HEK293 (cell line): ENCODE data around the gene ZNF485.
"Not testable (repeated sequence)": the region's sequence is repeated elsewhere in the genome, so short reads cannot be mapped to it uniquely, and the experiment has no call there.

ENCODE experiments used
- CTCF ChIA-PET: fragments of 350-600 bp; formaldehyde crosslinking; extraction: SDS; loops from one replicate; lab custom pipeline; 2021; ENCODE audit warnings: antibody characterized with exemption; lab: Yijun Ruan, JAX
- POLR2A ChIA-PET: fragments of 300-600 bp; formaldehyde crosslinking; extraction: SDS; loops from one replicate; lab custom pipeline; 2020; ENCODE audit warnings: antibody characterized with exemption, inconsistent platforms; lab: Yijun Ruan, JAX
- H3K27ac ChIP-seq: fragments of 200-500 bp; sonication (Bioruptor generic); 2 replicates; pipeline ENCODE4 v1.5.1; 2014; ENCODE audit warnings: low read depth, low read length, control low read depth, inconsistent platforms; ENCODE audit errors: extremely low read depth
- H3K36me3 ChIP-seq, 2 experiments: fragments of 200-500 bp in 1 of 2; sonication (Bioruptor generic) in 1 of 2; 1 replicate in 1 of 2; 2 replicates in 1 of 2; pipeline ENCODE4 v1.5.1; 2014 to 2017; ENCODE audit warnings: inconsistent platforms in 2 of 2, low read length in 2 of 2; ENCODE audit not compliant: control insufficient read depth in 2 of 2, insufficient read depth in 1 of 2
- H3K4me1 ChIP-seq: fragments of 200-500 bp; sonication (Bioruptor generic); 2 replicates; pipeline ENCODE4 v1.5.1; 2014; ENCODE audit warnings: mild to moderate bottlenecking, low read length, inconsistent platforms; ENCODE audit not compliant: control insufficient read depth, insufficient read depth
- H3K4me3 ChIP-seq: 2 replicates; pipeline ENCODE4 v1.5.1; 2011; ENCODE audit warnings: low read depth, mild to moderate bottlenecking, control low read depth, low read length, moderate library complexity
- H3K9me3 ChIP-seq: fragments of 200-500 bp; sonication (Bioruptor generic); 2 replicates; pipeline ENCODE4 v1.5.1; 2014; ENCODE audit warnings: low read depth, low read length, inconsistent platforms; ENCODE audit not compliant: control insufficient read depth, insufficient read depth
- GFI1B ChIP-seq: fragments of 450-650 bp; formaldehyde crosslinking; IDR thresholded peaks from 2 replicates; pipeline ENCODE4 v1.5.1; 2016; ENCODE audit warnings: missing biosample characterization, missing genetic modification characterization
- SALL2 ChIP-seq: fragments of 450-650 bp; formaldehyde crosslinking; IDR thresholded peaks from 2 replicates; pipeline ENCODE4 v1.5.0; 2017; ENCODE audit warnings: missing biosample characterization, mild to moderate bottlenecking, missing genetic modification characterization, borderline replicate concordance
- ZNF114 ChIP-seq: fragments of 450-650 bp; formaldehyde crosslinking; IDR thresholded peaks from 2 replicates; pipeline ENCODE4 v1.5.0; 2017; ENCODE audit warnings: missing biosample characterization, missing genetic modification characterization
- ZNF184 ChIP-seq: fragments of 450-650 bp; IDR thresholded peaks from 2 replicates; pipeline ENCODE4 v1.5.1; 2018; ENCODE audit warnings: missing biosample characterization, mild to moderate bottlenecking, missing genetic modification characterization
- ZNF280C ChIP-seq: fragments of 450-650 bp; formaldehyde crosslinking; IDR thresholded peaks from 2 replicates; pipeline ENCODE4 v1.5.1; 2016; ENCODE audit warnings: missing biosample characterization, missing genetic modification characterization
- ZNF292 ChIP-seq: fragments of 450-650 bp; formaldehyde crosslinking; IDR thresholded peaks from 2 replicates; pipeline ENCODE4 v1.5.1; 2016; ENCODE audit warnings: low read depth, missing biosample characterization, missing genetic modification characterization, borderline replicate concordance
- ZNF555 ChIP-seq: fragments of 450-650 bp; formaldehyde crosslinking; conservative IDR thresholded peaks from 2 replicates; pipeline ENCODE4 v1.5.1; 2017; ENCODE audit warnings: missing biosample characterization, mild to moderate bottlenecking, missing genetic modification characterization, inconsistent platforms
- ZNF558 ChIP-seq: fragments of 450-650 bp; formaldehyde crosslinking; IDR thresholded peaks from 2 replicates; pipeline ENCODE4 v1.5.1; 2016; ENCODE audit warnings: missing biosample characterization, missing genetic modification characterization
- ZNF707 ChIP-seq: fragments of 450-650 bp; formaldehyde crosslinking; IDR thresholded peaks from 2 replicates; pipeline ENCODE4 v1.5.1; 2016; ENCODE audit warnings: missing biosample characterization, missing genetic modification characterization
- TF ChIP-seq, protein P1 (sequence below): fragments of 450-650 bp; formaldehyde crosslinking; IDR thresholded peaks from 2 replicates; pipeline ENCODE4 v1.5.1; 2016; ENCODE audit warnings: missing biosample characterization, missing genetic modification characterization
- TF ChIP-seq, protein P2 (sequence below): fragments of 450-650 bp; formaldehyde crosslinking; IDR thresholded peaks from 2 replicates; pipeline ENCODE4 v1.5.1; 2016; ENCODE audit warnings: missing biosample characterization, missing genetic modification characterization
- TF ChIP-seq, protein P3 (sequence below): fragments of 450-650 bp; IDR thresholded peaks from 2 replicates; pipeline ENCODE4 v1.5.1; 2018; ENCODE audit warnings: missing biosample characterization, missing genetic modification characterization

ZNF485 gene

DNA sequence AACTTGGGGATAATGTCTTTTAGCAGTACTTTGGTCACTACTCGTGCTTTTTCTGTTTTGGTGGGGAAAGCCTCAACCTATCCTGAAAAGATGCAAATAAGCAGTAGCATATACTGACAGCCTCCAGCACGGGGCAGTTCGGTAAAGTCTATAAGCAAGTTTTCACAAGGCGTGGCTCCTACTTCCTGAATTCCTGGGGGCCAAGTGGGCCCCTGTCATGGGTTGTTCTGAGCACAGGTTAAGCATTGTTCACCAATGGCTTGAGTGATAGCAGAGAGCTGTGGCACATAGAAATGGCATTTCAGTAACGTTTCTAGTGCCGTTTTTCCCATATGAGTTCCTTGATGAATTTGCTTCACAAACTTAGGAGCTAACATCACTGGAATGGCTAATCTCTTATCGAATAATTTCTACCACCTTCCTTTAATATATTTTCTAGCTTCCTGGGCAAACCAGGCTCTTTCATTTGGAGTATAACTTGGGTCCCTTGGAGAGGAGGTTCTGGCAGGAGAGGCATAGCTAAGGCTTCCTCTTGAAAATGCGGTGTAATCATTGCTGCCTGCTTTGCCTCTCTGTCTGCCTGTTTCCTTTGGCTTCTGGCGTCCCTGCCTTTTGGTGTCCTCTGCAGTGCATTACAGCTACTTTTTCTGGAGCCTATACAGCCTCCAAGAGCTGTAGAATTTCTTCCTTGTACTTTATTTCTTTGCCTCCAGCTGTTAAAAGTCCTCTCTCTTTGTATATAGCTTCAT lies 20.1 kb upstream of the ZNF485 start:
- POLR2A ChIA-PET = no interaction called here
- H3K4me1 ChIP-seq = no peaks in the 10 kb centered on the region
- CTCF ChIA-PET = interaction anchor here (0.7 kb wide), 1 partner anchor 403 kb away, joined by 3 read pairs; no protein-coding TSS in a partner anchor
- H3K9me3 ChIP-seq = no peaks in the 10 kb centered on the region
- H3K4me3 ChIP-seq = no peak overlapping the region
- TF ChIP-seq, protein P1, sequence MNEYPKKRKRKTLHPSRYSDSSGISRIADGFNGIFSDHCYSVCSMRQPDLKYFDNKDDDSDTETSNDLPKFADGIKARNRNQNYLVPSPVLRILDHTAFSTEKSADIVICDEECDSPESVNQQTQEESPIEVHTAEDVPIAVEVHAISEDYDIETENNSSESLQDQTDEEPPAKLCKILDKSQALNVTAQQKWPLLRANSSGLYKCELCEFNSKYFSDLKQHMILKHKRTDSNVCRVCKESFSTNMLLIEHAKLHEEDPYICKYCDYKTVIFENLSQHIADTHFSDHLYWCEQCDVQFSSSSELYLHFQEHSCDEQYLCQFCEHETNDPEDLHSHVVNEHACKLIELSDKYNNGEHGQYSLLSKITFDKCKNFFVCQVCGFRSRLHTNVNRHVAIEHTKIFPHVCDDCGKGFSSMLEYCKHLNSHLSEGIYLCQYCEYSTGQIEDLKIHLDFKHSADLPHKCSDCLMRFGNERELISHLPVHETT (tag by site-specific recombination) = no peak
- no peak for TF ChIP-seq ZNF558 (tag by site-specific recombination)
- no peak for TF ChIP-seq ZNF280C
- no peak for TF ChIP-seq GFI1B (tag by site-specific recombination)
- no peak for TF ChIP-seq ZNF555
- TF ChIP-seq ZNF184 = no peak
- no peak for TF ChIP-seq ZNF114 (tag by site-specific recombination)
- no peak for TF ChIP-seq ZNF292 (tag by site-specific recombination)
- H3K36me3 ChIP-seq = no peaks in the 10 kb centered on the region
- no peak overlapping the region for H3K27ac ChIP-seq

GRCh38 chr10:43586730-43587115 lies 19.5 kb upstream of the ZNF485 start:
- H3K4me3 ChIP-seq, CTCF ChIA-PET, H3K27ac ChIP-seq, POLR2A ChIA-PET, H3K4me1 ChIP-seq, H3K9me3 ChIP-seq, H3K36me3 ChIP-seq: not testable (repeated sequence)

DNA sequence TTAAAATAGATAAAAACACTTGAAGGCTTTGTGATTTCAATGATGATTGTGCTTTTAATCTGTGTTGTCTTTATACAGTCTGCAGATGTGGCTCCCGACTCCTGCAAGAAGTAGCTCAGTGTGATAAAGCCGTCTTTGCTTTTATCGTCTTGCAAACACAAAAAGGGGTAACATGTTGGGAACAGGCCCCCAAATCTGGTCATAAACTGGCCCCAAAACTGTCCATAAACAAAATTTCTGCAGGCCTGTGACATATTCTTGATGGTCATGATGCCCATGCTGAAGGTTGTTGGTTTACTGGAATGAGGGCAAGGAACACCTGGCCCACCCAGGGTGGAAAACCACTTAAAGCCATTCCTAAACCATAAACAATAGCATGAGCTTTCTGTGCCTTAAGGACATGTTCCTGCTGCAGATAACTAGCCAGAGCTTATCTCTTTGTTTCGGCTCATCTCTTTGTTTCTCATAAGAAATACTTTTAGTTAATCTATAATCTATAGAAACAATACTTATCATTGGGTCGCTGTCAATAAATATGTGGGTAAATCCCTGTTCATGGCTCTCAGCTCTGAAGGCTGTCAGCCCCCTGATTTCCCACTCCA lies 14.8 kb upstream of the ZNF485 start:
- CTCF ChIA-PET = no interaction called here
- H3K27ac ChIP-seq = no peak overlapping the region
- TF ChIP-seq, protein P2, sequence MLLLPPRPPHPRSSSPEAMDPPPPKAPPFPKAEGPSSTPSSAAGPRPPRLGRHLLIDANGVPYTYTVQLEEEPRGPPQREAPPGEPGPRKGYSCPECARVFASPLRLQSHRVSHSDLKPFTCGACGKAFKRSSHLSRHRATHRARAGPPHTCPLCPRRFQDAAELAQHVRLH (tag by site-specific recombination) = no peak
- TF ChIP-seq ZNF707 (tag by site-specific recombination) (no peak), SALL2 (tag by site-specific recombination) (no peak)
- TF ChIP-seq, protein P3, sequence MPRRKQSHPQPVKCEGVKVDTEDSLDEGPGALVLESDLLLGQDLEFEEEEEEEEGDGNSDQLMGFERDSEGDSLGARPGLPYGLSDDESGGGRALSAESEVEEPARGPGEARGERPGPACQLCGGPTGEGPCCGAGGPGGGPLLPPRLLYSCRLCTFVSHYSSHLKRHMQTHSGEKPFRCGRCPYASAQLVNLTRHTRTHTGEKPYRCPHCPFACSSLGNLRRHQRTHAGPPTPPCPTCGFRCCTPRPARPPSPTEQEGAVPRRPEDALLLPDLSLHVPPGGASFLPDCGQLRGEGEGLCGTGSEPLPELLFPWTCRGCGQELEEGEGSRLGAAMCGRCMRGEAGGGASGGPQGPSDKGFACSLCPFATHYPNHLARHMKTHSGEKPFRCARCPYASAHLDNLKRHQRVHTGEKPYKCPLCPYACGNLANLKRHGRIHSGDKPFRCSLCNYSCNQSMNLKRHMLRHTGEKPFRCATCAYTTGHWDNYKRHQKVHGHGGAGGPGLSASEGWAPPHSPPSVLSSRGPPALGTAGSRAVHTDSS (tag by site-specific recombination) = no peak
- H3K4me1 ChIP-seq = no peaks in the 10 kb centered on the region
- no peaks in the 10 kb centered on the region for H3K36me3 ChIP-seq
- no peak overlapping the region for H3K4me3 ChIP-seq
- POLR2A ChIA-PET = no interaction called here
- H3K9me3 ChIP-seq = no peaks in the 10 kb centered on the region
